AG09319 (cell line): ENCODE measurements around the gene ZNF670.
"Not testable (repeated sequence)": the region's sequence is repeated elsewhere in the genome, so short reads cannot be mapped to it uniquely, and the experiment has no call there.

Experiments
- DNase-seq: peaks from one replicate; pipeline ENCODE4 v3.0.0-alpha.2; 2010; ENCODE audit warnings: low read depth; ENCODE audit errors: extremely low read depth
- CTCF ChIP-seq: IDR thresholded peaks from 2 replicates; pipeline ENCODE4 v1.5.1; 2011; ENCODE audit warnings: low read depth, mild to moderate bottlenecking, inconsistent platforms, low read length, moderate library complexity

ZNF670 gene

GRCh38 chr1:247078258-247079140 lies at the start of gene ZNF670:
Gene ZNF670, minus strand, starts transcription at chr1:247078811. Its CDS starts 215 bp downstream, at chr1:247078596.
- no peak for TF ChIP-seq CTCF
- peak; percentile 80 for DNase-seq

- DNase-seq, result not testable (repeated sequence)
These were observed 49.1 kb upstream of the ZNF670 start for GRCh38 chr1:247127519-247128282.

GRCh38 chr1:247126601-247127000 lies 48.0 kb upstream of the ZNF670 start:
- not testable (repeated sequence) for DNase-seq

GRCh38 chr1:247126166-247126565 lies 47.6 kb upstream of the ZNF670 start:
- not testable (repeated sequence) for DNase-seq

GRCh38 chr1:247121382-247121781 lies 42.8 kb upstream of the ZNF670 start:
- no peak for DNase-seq
- no peak for TF ChIP-seq CTCF

GRCh38 chr1:247120408-247120668 lies 41.7 kb upstream of the ZNF670 start:
- DNase-seq, result not testable (repeated sequence)

GRCh38 chr1:247119600-247120407 lies 41.2 kb upstream of the ZNF670 start:
- no peak for DNase-seq
- TF ChIP-seq CTCF, result no peak

- no peak for DNase-seq
- TF ChIP-seq CTCF, result no peak; the same call in none of the 2 replicates
These were observed 40.4 kb upstream of the ZNF670 start for GRCh38 chr1:247118946-247119446.

GRCh38 chr1:247115545-247115944 lies 36.9 kb upstream of the ZNF670 start:
- DNase-seq, result no peak
- TF ChIP-seq CTCF, result no peak
